DMS 273 (cell line): ENCODE data around the gene MARS1.

Source experiments
- DNase-seq: peaks from one replicate; lab custom pipeline; 2025; ENCODE audit not compliant: unreplicated experiment; lab: John Stamatoyannopoulos, UW

The MARS1 gene

GRCh38 chr12:57456737-57457490 lies 31.0 kb upstream of the MARS1 start:
- DNase-seq: peak; percentile 53

GRCh38 chr12:57458665-57459054 lies 29.2 kb upstream of the MARS1 start:
- no peak for DNase-seq

GRCh38 chr12:57459055-57459749 lies 28.7 kb upstream of the MARS1 start:
- peak; percentile 96 for DNase-seq

GRCh38 chr12:57459750-57460467 lies 28.0 kb upstream of the MARS1 start, which contains the start of gene GLI1:
GLI1 (plus strand) TSS chr12:57459785; CDS start chr12:57463692, 3,907 bp downstream.
- DNase-seq: peak; percentile 76

- peak; percentile 49 for DNase-seq
Measured at GRCh38 chr12:57460468-57460784, 27.4 kb upstream of the MARS1 start.

- peak; percentile 58 for DNase-seq
Measured at GRCh38 chr12:57460841-57461275, 27.0 kb upstream of the MARS1 start.

- peak; percentile 84 for DNase-seq
Measured at GRCh38 chr12:57461276-57461916, 26.5 kb upstream of the MARS1 start.

GRCh38 chr12:57461917-57462250 lies 26.0 kb upstream of the MARS1 start:
- no peak for DNase-seq

GRCh38 chr12:57462251-57462911 lies 25.5 kb upstream of the MARS1 start:
- peak; percentile 94 for DNase-seq

GRCh38 chr12:57462912-57463253 lies 25.0 kb upstream of the MARS1 start:
- no peak for DNase-seq

GRCh38 chr12:57464569-57464968 lies 23.3 kb upstream of the MARS1 start:
- no peak for DNase-seq

GRCh38 chr12:57465030-57465746 lies 22.7 kb upstream of the MARS1 start:
- DNase-seq: no peak

- DNase-seq: no peak
Measured at GRCh38 chr12:57465747-57466505, 21.9 kb upstream of the MARS1 start.

GRCh38 chr12:57467212-57467874 lies 20.5 kb upstream of the MARS1 start:
- no peak for DNase-seq

- no peak for DNase-seq
Measured at GRCh38 chr12:57467915-57468314, 20.0 kb upstream of the MARS1 start.

GRCh38 chr12:57469296-57470164 lies 18.3 kb upstream of the MARS1 start:
- DNase-seq: no peak

- no peak for DNase-seq
Measured at GRCh38 chr12:57470286-57470969, 17.4 kb upstream of the MARS1 start.
